Lower leg skin (tissue), 3 donors: ENCODE results near the gene NAV1.

ENCODE experiments used
- POLR2A ChIP-seq, 2 donors: fragments of 450-650 bp; IDR thresholded peaks; one replicate each; pipeline ENCODE4 v1.6.1; 2016 to 2017; ENCODE audit warnings: antibody characterized with exemption in 2 of 2, mild to moderate bottlenecking in 1 of 2, moderate library complexity in 1 of 2
- TF ChIP-seq, protein P1 (sequence below), 3 donors: fragments of 450-650 bp; IDR thresholded peaks; one replicate each; pipeline ENCODE4 v1.5.1; 2016; ENCODE audit warnings: antibody characterized with exemption in 3 of 3, mild to moderate bottlenecking in 3 of 3, moderate library complexity in 2 of 3

DNA sequence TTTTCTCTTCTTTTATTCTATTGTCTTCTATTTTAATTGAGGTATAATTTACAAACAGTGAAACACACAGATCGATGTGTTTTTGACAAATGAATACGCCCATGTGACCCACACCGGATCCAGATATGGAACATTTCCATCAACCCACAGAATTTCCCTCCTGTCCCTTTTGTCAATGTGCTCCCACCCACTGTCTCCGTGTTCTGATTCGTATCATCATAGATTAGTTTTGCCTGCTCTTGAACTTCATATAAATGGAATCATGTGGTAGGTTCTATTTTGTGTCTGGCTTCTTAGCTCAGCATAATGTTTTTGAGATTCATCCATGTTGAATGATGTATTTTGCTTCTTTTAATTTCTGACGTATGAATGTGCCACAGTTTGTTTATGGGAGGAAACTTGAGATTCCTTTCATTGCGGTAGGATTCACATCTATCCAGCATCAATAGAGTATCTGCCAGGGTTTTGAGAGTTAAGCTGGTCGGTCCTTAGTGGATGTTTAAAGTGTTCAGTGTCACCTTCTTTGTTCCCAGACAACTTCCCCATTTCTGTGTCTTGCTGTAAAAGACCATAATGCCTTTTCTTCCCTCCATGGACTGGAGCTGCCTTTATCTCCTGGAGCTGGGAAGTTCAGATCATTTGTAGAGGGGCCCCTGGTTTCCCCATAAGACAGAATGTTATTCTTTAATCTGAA is 14.7 kb downstream of the NAV1 start:
- TF ChIP-seq, protein P1, sequence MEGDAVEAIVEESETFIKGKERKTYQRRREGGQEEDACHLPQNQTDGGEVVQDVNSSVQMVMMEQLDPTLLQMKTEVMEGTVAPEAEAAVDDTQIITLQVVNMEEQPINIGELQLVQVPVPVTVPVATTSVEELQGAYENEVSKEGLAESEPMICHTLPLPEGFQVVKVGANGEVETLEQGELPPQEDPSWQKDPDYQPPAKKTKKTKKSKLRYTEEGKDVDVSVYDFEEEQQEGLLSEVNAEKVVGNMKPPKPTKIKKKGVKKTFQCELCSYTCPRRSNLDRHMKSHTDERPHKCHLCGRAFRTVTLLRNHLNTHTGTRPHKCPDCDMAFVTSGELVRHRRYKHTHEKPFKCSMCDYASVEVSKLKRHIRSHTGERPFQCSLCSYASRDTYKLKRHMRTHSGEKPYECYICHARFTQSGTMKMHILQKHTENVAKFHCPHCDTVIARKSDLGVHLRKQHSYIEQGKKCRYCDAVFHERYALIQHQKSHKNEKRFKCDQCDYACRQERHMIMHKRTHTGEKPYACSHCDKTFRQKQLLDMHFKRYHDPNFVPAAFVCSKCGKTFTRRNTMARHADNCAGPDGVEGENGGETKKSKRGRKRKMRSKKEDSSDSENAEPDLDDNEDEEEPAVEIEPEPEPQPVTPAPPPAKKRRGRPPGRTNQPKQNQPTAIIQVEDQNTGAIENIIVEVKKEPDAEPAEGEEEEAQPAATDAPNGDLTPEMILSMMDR (IDR thresholded peaks at IDR 0.05) = no peak
- no peak for TF ChIP-seq POLR2A (IDR thresholded peaks at IDR 0.05)
